ENCODE results near the gene ARFGAP3. TPM values are rescaled to one million over a fixed set of nuclear protein-coding genes. Genes with fewer than 3 reads are reported as not detected.

The ARFGAP3 gene
- total and polyA plus RNA-seq, 11 donors: 13.3 to 34.0 (median 25.1) TPM

GRCh38 chr22:42876041-42876440 is 19.0 kb upstream of the ARFGAP3 start:
- ATAC-seq: no peak
- intact Hi-C loops (cut with DNase I): loop anchor here in 2 of 10 donors (10.0 kb wide), 3 partner anchors 89 to 209 kb away; partner anchors contain the start of genes PACSIN2 (in 1 of the 2) and TTLL1 (in 1 of the 2)
- WGBS, 4 donors: 90 to 96% (median 92%) methylated on average over 17 of the region's 17 CpGs
- Histone ChIP-seq H3K4me1 (peaks cover 0 to 19% (median 0%) of the 10 kb centered on the region in 12 donors), H3K36me3 (peaks cover 0 to 100% (median 97%) of the 10 kb centered on the region in 9 donors), H3K9me3 (no peaks in the 10 kb centered on the region), H3K27ac (no peak overlapping the region), H3K27me3 (no peaks in the 10 kb centered on the region), H3K4me3 (no peak overlapping the region)
- TF ChIP-seq POLR2A (IDR thresholded peaks at IDR 0.05): no peak
- no peak for TF ChIP-seq CTCF (IDR thresholded peaks at IDR 0.05)
- peak in 1 of 5 donors; percentile 24 for DNase-seq

- Histone ChIP-seq H3K27ac (no peak overlapping the region), H3K36me3 (peaks cover 0 to 100% (median 89%) of the 10 kb centered on the region in 9 donors), H3K4me1 (peaks cover 0 to 20% (median 6%) of the 10 kb centered on the region in 12 donors), H3K4me3 (no peak overlapping the region), H3K27me3 (no peaks in the 10 kb centered on the region), H3K9me3 (no peaks in the 10 kb centered on the region)
- TF ChIP-seq POLR2A (IDR thresholded peaks at IDR 0.05) (no peak), CTCF (IDR thresholded peaks at IDR 0.05) (no peak)
- ATAC-seq (no peak), DNase-seq (no peak)
- intact Hi-C loops (cut with DNase I): loop anchor here in 3 of 10 donors (5.0 to 10.0 kb wide), 4 partner anchors 91 to 211 kb away; partner anchors contain the start of genes PACSIN2 (in 1 of the 3) and TTLL1 (in 1 of the 3)
- 95 to 98% (median 97%) methylated on average over 7 of the region's 7 CpGs for WGBS, 4 donors
Measured at GRCh38 chr22:42874010-42874409, 16.9 kb upstream of the ARFGAP3 start.

- intact Hi-C loops (cut with DNase I): loop anchor here in 3 of 10 donors (5.0 to 10.0 kb wide), 4 partner anchors 91 to 211 kb away; partner anchors contain the start of genes PACSIN2 (in 1 of the 3) and TTLL1 (in 1 of the 3)
- Histone ChIP-seq H3K9me3 (no peaks in the 10 kb centered on the region), H3K27me3 (no peaks in the 10 kb centered on the region), H3K4me3 (no peak overlapping the region), H3K4me1 (peaks cover 0 to 22% (median 12%) of the 10 kb centered on the region in 12 donors), H3K27ac (no peak overlapping the region), H3K36me3 (peaks cover 0 to 97% (median 82%) of the 10 kb centered on the region in 9 donors)
- no peak for TF ChIP-seq POLR2A (IDR thresholded peaks at IDR 0.05)
- TF ChIP-seq CTCF (IDR thresholded peaks at IDR 0.05): no peak
- ATAC-seq: no peak
- no peak for DNase-seq
Measured at GRCh38 chr22:42873356-42873755, 16.3 kb upstream of the ARFGAP3 start.

GRCh38 chr22:42872821-42873220 is 15.7 kb upstream of the ARFGAP3 start:
- Histone ChIP-seq H3K36me3 (peaks cover 0 to 92% (median 77%) of the 10 kb centered on the region in 9 donors), H3K27ac (no peak overlapping the region), H3K27me3 (no peaks in the 10 kb centered on the region), H3K4me3 (no peak overlapping the region), H3K4me1 (peaks cover 0 to 22% (median 12%) of the 10 kb centered on the region in 12 donors), H3K9me3 (no peaks in the 10 kb centered on the region)
- no peak for DNase-seq
- no peak for ATAC-seq
- TF ChIP-seq POLR2A (IDR thresholded peaks at IDR 0.05) (no peak), CTCF (IDR thresholded peaks at IDR 0.05) (no peak)
- intact Hi-C loops (cut with DNase I): loop anchor here in 3 of 10 donors (5.0 to 10.0 kb wide), 4 partner anchors 92 to 212 kb away; partner anchors contain the start of genes PACSIN2 (in 1 of the 3) and TTLL1 (in 1 of the 3)
- 68 to 75% (median 71%) methylated on average over 9 of the region's 9 CpGs for WGBS, 4 donors

Data from heart left ventricle (tissue), 16 donors.